SU-DHL-6 (cell line): Measurements from ENCODE around the gene IL6ST.

Source experiments
- H2AFZ ChIP-seq: fragments of 200-600 bp; sonication (generic); 2 replicates; pipeline ENCODE4 v1.6.1; 2014; ENCODE audit warnings: low read depth, mild to moderate bottlenecking, moderate library complexity, mixed read lengths, antibody characterized with exemption, low read length; ENCODE audit not compliant: severe bottlenecking
- H3F3A ChIP-seq: fragments of 200-600 bp; shearing (Covaris generic); 2 replicates; pipeline ENCODE4 v1.6.0; 2016; ENCODE audit warnings: antibody characterized with exemption, mild to moderate bottlenecking; ENCODE audit not compliant: insufficient read depth
- H3K27ac ChIP-seq: fragments of 200-600 bp; sonication (generic); 2 replicates; pipeline ENCODE4 v1.5.1; 2016; ENCODE audit warnings: low read depth, mild to moderate bottlenecking, low read length, moderate library complexity, mixed read lengths
- H3K27me3 ChIP-seq: fragments of 200-600 bp; sonication (generic), shearing (Covaris generic); 2 replicates; pipeline ENCODE4 v1.6.0; 2014; ENCODE audit warnings: mild to moderate bottlenecking, low read length
- H3K36me3 ChIP-seq: fragments of 200-600 bp; sonication (generic); 2 replicates; pipeline ENCODE4 v1.6.1; 2014; ENCODE audit warnings: mild to moderate bottlenecking, low read length, mixed read lengths
- H3K4me2 ChIP-seq: fragments of 300-600, 200-600 bp; shearing (Covaris generic), sonication (generic); 2 replicates; pipeline ENCODE4 v1.6.0; 2014; ENCODE audit warnings: low read length, low read depth, mild to moderate bottlenecking; ENCODE audit not compliant: poor library complexity, severe bottlenecking
- H3K4me3 ChIP-seq: fragments of 200-600 bp; sonication (generic); 2 replicates; pipeline ENCODE4 v1.5.1; 2014; ENCODE audit warnings: antibody characterized with exemption, low read length, mild to moderate bottlenecking, mixed read lengths; ENCODE audit not compliant: insufficient read depth, poor library complexity, severe bottlenecking
- H3K79me2 ChIP-seq: fragments of 200-600 bp; sonication (generic); 2 replicates; pipeline ENCODE4 v1.6.1; 2014; ENCODE audit warnings: mild to moderate bottlenecking, low read length, moderate library complexity; ENCODE audit not compliant: insufficient read depth
- H3K9ac ChIP-seq: fragments of 200-600 bp; sonication (generic); 2 replicates; pipeline ENCODE4 v1.7.0; 2014; ENCODE audit warnings: mild to moderate bottlenecking, low read length
- H3K9me2 ChIP-seq: fragments of 200-600 bp; sonication (generic); replicated peaks from 2 replicates; pipeline ENCODE4 v1.6.1; 2014; ENCODE audit warnings: low read length; ENCODE audit not compliant: insufficient read depth
- H3K9me3 ChIP-seq: fragments of 200-600 bp; sonication (generic); 2 replicates; pipeline ENCODE4 v1.6.1; 2014; ENCODE audit warnings: low read length, mixed read lengths; ENCODE audit not compliant: insufficient read depth
- H4K20me1 ChIP-seq: fragments of 200-600 bp; sonication (generic); 2 replicates; pipeline ENCODE4 v1.6.1; 2014; ENCODE audit warnings: low read depth, mild to moderate bottlenecking, antibody characterized with exemption, low read length, moderate library complexity, mixed read lengths
- EZH2phosphoT487 ChIP-seq: fragments of 200-600 bp; sonication (generic), shearing (Covaris generic); conservative IDR thresholded peaks from 2 replicates; pipeline ENCODE4 v1.6.1; 2018; ENCODE audit warnings: mild to moderate bottlenecking, antibody characterized with exemption, low read length, moderate library complexity, mixed read lengths
- TF ChIP-seq, protein P1 (sequence below): fragments of 200-600 bp; sonication (generic); IDR thresholded peaks from one replicate; pipeline ENCODE4 v1.5.1; 2017; ENCODE audit warnings: antibody characterized with exemption, mild to moderate bottlenecking, low read length, moderate library complexity; ENCODE audit not compliant: insufficient read depth, poor library complexity, severe bottlenecking

IL6ST gene

DNA sequence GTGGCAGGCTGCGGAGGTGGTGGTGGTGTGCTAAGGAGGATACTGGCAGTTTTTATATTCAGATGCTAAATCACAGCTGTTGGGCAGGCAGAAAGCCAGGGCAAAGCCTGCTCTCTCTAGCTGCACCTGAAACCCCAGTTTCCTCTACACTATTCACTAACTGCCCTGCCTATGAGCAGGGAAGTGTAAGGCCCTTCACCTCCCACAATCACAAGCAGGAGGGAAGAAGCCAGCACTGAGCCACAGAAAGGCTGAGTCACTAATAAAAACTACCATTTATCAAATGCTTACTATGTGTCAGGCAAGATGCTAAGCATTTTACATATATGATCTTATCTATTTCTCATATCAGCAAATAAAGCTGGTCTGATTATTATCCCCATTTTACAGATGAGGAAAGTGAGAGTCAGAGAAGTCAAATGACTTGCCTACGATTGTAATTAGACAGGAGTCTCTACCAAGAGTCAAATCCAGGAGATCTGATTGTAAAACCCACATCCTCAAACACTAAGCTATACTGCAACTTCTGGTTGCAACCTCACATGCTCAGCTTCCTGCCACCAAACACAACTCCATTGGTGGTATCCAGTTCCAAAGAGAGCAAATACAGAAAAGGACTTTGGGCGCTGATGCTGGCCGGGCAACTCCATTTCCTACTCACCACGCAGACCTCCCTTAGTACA, 17.7 kb upstream of the IL6ST start:
- no peak overlapping the region for H3K4me2 ChIP-seq
- H2AFZ ChIP-seq, result no peak overlapping the region

DNA sequence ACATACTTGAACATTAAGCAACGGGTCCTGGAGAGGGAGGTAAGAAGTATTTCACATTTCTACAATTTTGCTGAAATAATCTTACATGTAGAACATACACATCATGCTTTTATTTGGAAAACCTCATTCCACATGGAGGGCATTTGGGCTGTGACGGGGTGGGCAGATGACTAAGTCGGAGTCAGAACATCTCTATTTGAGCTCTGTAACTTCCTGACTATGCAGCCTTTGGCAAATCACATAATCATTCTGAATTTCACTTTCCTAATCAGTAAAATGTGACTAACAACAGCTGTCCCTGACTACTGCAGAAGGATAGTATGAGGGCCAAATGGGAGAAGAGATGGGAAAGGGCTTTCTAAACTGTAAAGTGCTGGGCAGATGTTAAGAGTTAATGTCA, 17.1 kb upstream of the IL6ST start:
- no peaks in the 10 kb centered on the region for H4K20me1 ChIP-seq
- no peak overlapping the region for H3K9ac ChIP-seq
- no peaks in the 10 kb centered on the region for H3K9me3 ChIP-seq
- H3K27me3 ChIP-seq, result no peaks in the 10 kb centered on the region
- no peak overlapping the region for H3K27ac ChIP-seq
- no peaks in the 10 kb centered on the region for H3K9me2 ChIP-seq
- no peak overlapping the region for H3K4me3 ChIP-seq
- no peaks in the 10 kb centered on the region for H3K36me3 ChIP-seq
- no peak overlapping the region for H3K4me2 ChIP-seq
- H3F3A ChIP-seq, result no peaks in the 10 kb centered on the region
- no peak for TF ChIP-seq EZH2phosphoT487
- TF ChIP-seq, protein P1, sequence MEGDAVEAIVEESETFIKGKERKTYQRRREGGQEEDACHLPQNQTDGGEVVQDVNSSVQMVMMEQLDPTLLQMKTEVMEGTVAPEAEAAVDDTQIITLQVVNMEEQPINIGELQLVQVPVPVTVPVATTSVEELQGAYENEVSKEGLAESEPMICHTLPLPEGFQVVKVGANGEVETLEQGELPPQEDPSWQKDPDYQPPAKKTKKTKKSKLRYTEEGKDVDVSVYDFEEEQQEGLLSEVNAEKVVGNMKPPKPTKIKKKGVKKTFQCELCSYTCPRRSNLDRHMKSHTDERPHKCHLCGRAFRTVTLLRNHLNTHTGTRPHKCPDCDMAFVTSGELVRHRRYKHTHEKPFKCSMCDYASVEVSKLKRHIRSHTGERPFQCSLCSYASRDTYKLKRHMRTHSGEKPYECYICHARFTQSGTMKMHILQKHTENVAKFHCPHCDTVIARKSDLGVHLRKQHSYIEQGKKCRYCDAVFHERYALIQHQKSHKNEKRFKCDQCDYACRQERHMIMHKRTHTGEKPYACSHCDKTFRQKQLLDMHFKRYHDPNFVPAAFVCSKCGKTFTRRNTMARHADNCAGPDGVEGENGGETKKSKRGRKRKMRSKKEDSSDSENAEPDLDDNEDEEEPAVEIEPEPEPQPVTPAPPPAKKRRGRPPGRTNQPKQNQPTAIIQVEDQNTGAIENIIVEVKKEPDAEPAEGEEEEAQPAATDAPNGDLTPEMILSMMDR, result no peak
- no peak overlapping the region for H2AFZ ChIP-seq
- no peaks in the 10 kb centered on the region for H3K79me2 ChIP-seq

More for the DNA sequence above, 17.7 kb upstream of the IL6ST start:
- H3F3A ChIP-seq, result no peaks in the 10 kb centered on the region
- H3K27me3 ChIP-seq, result no peaks in the 10 kb centered on the region
- TF ChIP-seq EZH2phosphoT487, result no peak
- TF ChIP-seq, protein P1, result no peak
- no peaks in the 10 kb centered on the region for H3K79me2 ChIP-seq
- H3K27ac ChIP-seq, result no peak overlapping the region
- H4K20me1 ChIP-seq, result no peaks in the 10 kb centered on the region
- H3K9ac ChIP-seq, result no peak overlapping the region
- H3K36me3 ChIP-seq, result no peaks in the 10 kb centered on the region
- no peak overlapping the region for H3K4me3 ChIP-seq
- H3K9me2 ChIP-seq, result no peaks in the 10 kb centered on the region
- no peaks in the 10 kb centered on the region for H3K9me3 ChIP-seq

- Histone ChIP-seq H3K27ac (no peak overlapping the region), H3K27me3 (no peaks in the 10 kb centered on the region), H3K4me3 (no peak overlapping the region), H3K4me2 (no peak overlapping the region), H3K79me2 (no peaks in the 10 kb centered on the region), H4K20me1 (no peaks in the 10 kb centered on the region), H3F3A (no peaks in the 10 kb centered on the region), H3K36me3 (no peaks in the 10 kb centered on the region), H2AFZ (no peak overlapping the region), H3K9me2 (no peaks in the 10 kb centered on the region), H3K9ac (no peak overlapping the region), H3K9me3 (no peaks in the 10 kb centered on the region)
- TF ChIP-seq EZH2phosphoT487, result no peak
- TF ChIP-seq, protein P1, result no peak
Observed at GRCh38 chr5:56010431-56010830, 15.7 kb upstream of the IL6ST start.
